Smooth muscle cell (in vitro differentiated cells): ENCODE results near the gene PELI1. TPM values are rescaled to one million over a fixed set of nuclear protein-coding genes. Genes with fewer than 3 reads are reported as not detected.

Experiments
- DNase-seq: peaks from one replicate; lab custom pipeline; 2025; ENCODE audit not compliant: unreplicated experiment; lab: John Stamatoyannopoulos, UW
- H2AFZ ChIP-seq: fragments of 200-600 bp; sonication (generic); 2 replicates; pipeline ENCODE4 v1.6.0; 2016; ENCODE audit warnings: antibody characterized with exemption, low read depth, mild to moderate bottlenecking
- H3F3A ChIP-seq: fragments of 200-600 bp; sonication (generic); 2 replicates; pipeline ENCODE4 v1.6.0; 2017; ENCODE audit warnings: antibody characterized with exemption, low read depth
- H3K27ac ChIP-seq: fragments of 200-600 bp; sonication (generic); 2 replicates; pipeline ENCODE4 v1.5.1; 2016; ENCODE audit warnings: low read depth, mild to moderate bottlenecking
- H3K27me3 ChIP-seq: fragments of 200-600 bp; sonication (generic); 2 replicates; pipeline ENCODE4 v1.6.1; 2016; ENCODE audit warnings: low read depth, mild to moderate bottlenecking
- H3K36me3 ChIP-seq: fragments of 200-600 bp; sonication (generic); 2 replicates; pipeline ENCODE4 v1.5.1; 2016; ENCODE audit warnings: low read depth
- H3K4me1 ChIP-seq: fragments of 200-600 bp; sonication (generic); 2 replicates; pipeline ENCODE4 v1.5.1; 2016; ENCODE audit warnings: low read depth
- H3K4me2 ChIP-seq: fragments of 200-600 bp; sonication (generic); 2 replicates; pipeline ENCODE4 v1.6.0; 2016; ENCODE audit warnings: mild to moderate bottlenecking
- H3K4me3 ChIP-seq: fragments of 200-600 bp; sonication (generic); 2 replicates; pipeline ENCODE4 v1.5.1; 2016; ENCODE audit warnings: mild to moderate bottlenecking
- H3K79me2 ChIP-seq: fragments of 200-600 bp; sonication (generic); 2 replicates; pipeline ENCODE4 v1.6.0; 2016; ENCODE audit warnings: low read depth, mild to moderate bottlenecking
- H3K9ac ChIP-seq: fragments of 200-600 bp; sonication (generic); 2 replicates; pipeline ENCODE4 v1.6.0; 2016; ENCODE audit warnings: low read depth
- H3K9me3 ChIP-seq: fragments of 200-600 bp; sonication (generic); replicated peaks from 2 replicates; pipeline ENCODE4 v1.5.1; 2016; ENCODE audit warnings: low read depth
- H4K20me1 ChIP-seq: fragments of 200-600 bp; sonication (generic); 2 replicates; pipeline ENCODE4 v1.6.0; 2016; ENCODE audit warnings: low read depth
- CTCF ChIP-seq: fragments of 200-600 bp; sonication (generic); IDR thresholded peaks from 2 replicates; pipeline ENCODE4 v1.5.1; 2017; ENCODE audit warnings: borderline replicate concordance, mild to moderate bottlenecking, antibody characterized with exemption; ENCODE audit not compliant: insufficient read depth, poor library complexity, severe bottlenecking
- WGBS: methylation state at CpG from one replicate; pipeline ENCODE4 v1.1.7; 2016; ENCODE audit warnings: low lambda C conversion rate; 5-methylcytosine and 5-hydroxymethylcytosine counted together
- polyA plus RNA-seq: library from polyadenylated mRNA; unstranded; fragments of >200 nt; fragmentation: Nextera tagmentation; extraction: Ambion mirVana; gene quantifications from 2 replicates; pipeline ENCODE4 v1.2.1, GENCODE V29; 2016
- total RNA-seq: library from RNA; depleted of rRNA; stranded (reverse); fragments of >200 nt; gene quantifications from 2 replicates; pipeline ENCODE4 v1.2.3, GENCODE V29; 2014

PELI1 gene
- total and polyA plus RNA-seq, 2 experiments from 2014 or later: 16.2 to 61.0 TPM

GRCh38 chr2:64062840-64063239 is 81.4 kb downstream of the PELI1 start:
- H4K20me1 ChIP-seq: no peaks in the 10 kb centered on the region
- peaks cover 11% of the 10 kb centered on the region for H3K4me1 ChIP-seq
- H3K36me3 ChIP-seq: no peaks in the 10 kb centered on the region
- no peak for TF ChIP-seq CTCF
- no peak overlapping the region for H3K9ac ChIP-seq
- H3K4me2 ChIP-seq: no peak overlapping the region
- H3K79me2 ChIP-seq: no peaks in the 10 kb centered on the region
- peak overlapping the region; percentile 75 for H3K27ac ChIP-seq
- no peaks in the 10 kb centered on the region for H3K9me3 ChIP-seq
- DNase-seq: no peak
- H3F3A ChIP-seq: peaks cover 21% of the 10 kb centered on the region
- H3K27me3 ChIP-seq: no peaks in the 10 kb centered on the region
- H2AFZ ChIP-seq: no peak overlapping the region
- no peak overlapping the region for H3K4me3 ChIP-seq

DNA sequence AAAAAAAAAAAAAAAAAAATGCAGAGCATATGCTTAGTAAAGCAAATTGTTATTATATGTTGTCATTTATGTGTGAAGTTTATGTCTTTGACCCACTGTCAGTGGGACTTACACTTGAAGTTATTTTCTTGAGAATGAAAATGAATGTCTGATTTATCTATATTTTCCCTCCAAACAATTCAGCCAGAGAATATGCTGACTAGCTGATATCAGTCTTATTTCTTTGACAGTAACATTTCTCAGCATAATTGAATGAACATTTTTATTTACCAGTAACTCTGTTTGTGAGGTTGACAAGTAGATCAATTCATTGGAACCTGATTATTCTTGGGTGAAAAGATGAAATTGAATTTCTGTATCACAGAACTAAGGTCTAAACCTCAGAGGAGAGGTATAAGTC is 85.0 kb downstream of the PELI1 start:
- Histone ChIP-seq H3K27ac (no peak overlapping the region), H2AFZ (no peak overlapping the region), H3K27me3 (no peaks in the 10 kb centered on the region), H4K20me1 (no peaks in the 10 kb centered on the region), H3K9me3 (no peaks in the 10 kb centered on the region), H3K79me2 (no peaks in the 10 kb centered on the region), H3K9ac (no peak overlapping the region), H3F3A (peaks cover 13% of the 10 kb centered on the region), H3K36me3 (no peaks in the 10 kb centered on the region), H3K4me1 (peaks cover 5% of the 10 kb centered on the region), H3K4me3 (no peak overlapping the region), H3K4me2 (no peak overlapping the region)
- no peak for TF ChIP-seq CTCF
- no peak for DNase-seq

GRCh38 chr2:64056021-64056420 is 88.2 kb downstream of the PELI1 start:
- H3K27ac ChIP-seq: no peak overlapping the region

More at GRCh38 chr2:64056021-64056420, 88.2 kb downstream of the PELI1 start:
- Histone ChIP-seq H3K9me3 (no peaks in the 10 kb centered on the region), H3F3A (no peaks in the 10 kb centered on the region), H3K9ac (no peak overlapping the region), H3K4me2 (no peak overlapping the region), H3K4me1 (peaks cover 12% of the 10 kb centered on the region), H2AFZ (no peak overlapping the region), H3K36me3 (no peaks in the 10 kb centered on the region), H3K27me3 (no peaks in the 10 kb centered on the region), H3K4me3 (no peak overlapping the region), H4K20me1 (no peaks in the 10 kb centered on the region), H3K79me2 (no peaks in the 10 kb centered on the region)
- no peak for DNase-seq
- 76% methylated on average over 2 of the region's 2 CpGs for WGBS
- no peak for TF ChIP-seq CTCF
